Measurements from ENCODE around the gene LPP.

LPP gene

GRCh38 chr3:188867691-188868265, 713.8 kb downstream of the LPP start:
- H3K27me3 ChIP-seq (ENCODE audit: insufficient read depth, poor library complexity, severe bottlenecking): no peaks in the 10 kb centered on the region
- no peak overlapping the region for H3K4me3 ChIP-seq (replicated peaks; ENCODE audit: insufficient read depth, low read length)
- H3K27ac ChIP-seq (replicated peaks): no peak overlapping the region
- DNase-seq (ENCODE audit: low read depth in 1 of 2, low spot score in 1 of 2): no peak
- TF ChIP-seq SPI1 (IDR thresholded peaks at IDR 0.05; ENCODE audit: borderline replicate concordance, low read depth) (no peak), REST (IDR thresholded peaks at IDR 0.05; ENCODE audit: insufficient replicate concordance, low read depth) (no peak), GABPA (IDR thresholded peaks at IDR 0.05; ENCODE audit: low read depth) (no peak), POLR2AphosphoS5 (IDR thresholded peaks at IDR 0.05; ENCODE audit: low read depth) (no peak)
- TF ChIP-seq, protein P1, sequence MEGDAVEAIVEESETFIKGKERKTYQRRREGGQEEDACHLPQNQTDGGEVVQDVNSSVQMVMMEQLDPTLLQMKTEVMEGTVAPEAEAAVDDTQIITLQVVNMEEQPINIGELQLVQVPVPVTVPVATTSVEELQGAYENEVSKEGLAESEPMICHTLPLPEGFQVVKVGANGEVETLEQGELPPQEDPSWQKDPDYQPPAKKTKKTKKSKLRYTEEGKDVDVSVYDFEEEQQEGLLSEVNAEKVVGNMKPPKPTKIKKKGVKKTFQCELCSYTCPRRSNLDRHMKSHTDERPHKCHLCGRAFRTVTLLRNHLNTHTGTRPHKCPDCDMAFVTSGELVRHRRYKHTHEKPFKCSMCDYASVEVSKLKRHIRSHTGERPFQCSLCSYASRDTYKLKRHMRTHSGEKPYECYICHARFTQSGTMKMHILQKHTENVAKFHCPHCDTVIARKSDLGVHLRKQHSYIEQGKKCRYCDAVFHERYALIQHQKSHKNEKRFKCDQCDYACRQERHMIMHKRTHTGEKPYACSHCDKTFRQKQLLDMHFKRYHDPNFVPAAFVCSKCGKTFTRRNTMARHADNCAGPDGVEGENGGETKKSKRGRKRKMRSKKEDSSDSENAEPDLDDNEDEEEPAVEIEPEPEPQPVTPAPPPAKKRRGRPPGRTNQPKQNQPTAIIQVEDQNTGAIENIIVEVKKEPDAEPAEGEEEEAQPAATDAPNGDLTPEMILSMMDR (IDR thresholded peaks at IDR 0.05; ENCODE audit: insufficient read depth, low read length): no peak

GRCh38 chr3:188868803-188869202, 714.8 kb downstream of the LPP start:
- H3K27me3 ChIP-seq (ENCODE audit: insufficient read depth, poor library complexity, severe bottlenecking): no peaks in the 10 kb centered on the region
- H3K4me3 ChIP-seq (replicated peaks; ENCODE audit: insufficient read depth, low read length): no peak overlapping the region
- TF ChIP-seq POLR2AphosphoS5 (IDR thresholded peaks at IDR 0.05; ENCODE audit: low read depth) (no peak), REST (IDR thresholded peaks at IDR 0.05; ENCODE audit: insufficient replicate concordance, low read depth) (no peak), GABPA (IDR thresholded peaks at IDR 0.05; ENCODE audit: low read depth) (no peak), SPI1 (IDR thresholded peaks at IDR 0.05; ENCODE audit: borderline replicate concordance, low read depth) (no peak)
- TF ChIP-seq, protein P1 (IDR thresholded peaks at IDR 0.05; ENCODE audit: insufficient read depth, low read length): no peak
- no peak overlapping the region for H3K27ac ChIP-seq (replicated peaks)
- no peak for DNase-seq (ENCODE audit: low read depth in 1 of 2, low spot score in 1 of 2)

DNA sequence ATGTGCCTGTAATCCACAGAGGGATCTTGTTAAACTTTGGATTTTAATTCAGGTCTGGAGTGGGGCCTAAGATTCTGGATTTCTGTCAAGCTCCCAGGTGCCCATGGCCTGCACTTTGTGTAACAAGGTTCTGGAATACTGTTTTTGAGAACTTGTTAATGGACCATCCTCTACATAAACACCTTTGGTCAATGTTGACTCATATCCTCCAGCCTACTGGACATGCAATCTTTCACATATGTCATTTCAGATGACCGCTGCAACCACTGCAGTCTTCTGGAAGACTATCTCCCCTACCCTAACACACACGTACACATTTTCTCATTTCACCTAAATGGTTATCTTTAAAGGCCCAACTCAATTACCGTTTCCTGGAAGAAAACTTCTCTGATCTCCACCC, 715.7 kb downstream of the LPP start:
- DNase-seq (ENCODE audit: low read depth in 1 of 2, low spot score in 1 of 2): no peak

More for the DNA sequence above, 715.7 kb downstream of the LPP start:
- no peak overlapping the region for H3K27ac ChIP-seq (replicated peaks)
- TF ChIP-seq GABPA (IDR thresholded peaks at IDR 0.05; ENCODE audit: low read depth): no peak
- TF ChIP-seq REST (IDR thresholded peaks at IDR 0.05; ENCODE audit: insufficient replicate concordance, low read depth): no peak
- H3K27me3 ChIP-seq (ENCODE audit: insufficient read depth, poor library complexity, severe bottlenecking): no peaks in the 10 kb centered on the region
- H3K4me3 ChIP-seq (replicated peaks; ENCODE audit: insufficient read depth, low read length): no peak overlapping the region
